Keratinocyte (primary cell): ENCODE results near the gene TCFL5. TPM values are rescaled to one million over a fixed set of nuclear protein-coding genes. Genes with fewer than 3 reads are reported as not detected.

Source experiments
- DNase-seq: peaks from one replicate; pipeline ENCODE4 v3.0.0-alpha.2; 2011; ENCODE audit warnings: low read depth, missing footprints, low spot score
- FAIRE-seq: peaks from 2 replicates; lab custom pipeline; 2011; peaks lifted over from hg19 to GRCh38; lab: Jason Lieb, UNC
- H2AFZ ChIP-seq: 2 replicates; pipeline ENCODE4 v1.6.0; 2012; ENCODE audit warnings: low read length, control low read depth, inconsistent platforms; ENCODE audit not compliant: control insufficient read depth
- H3K27ac ChIP-seq: 2 replicates; pipeline ENCODE4 v1.5.1; 2011; ENCODE audit warnings: low read length; ENCODE audit not compliant: control insufficient read depth, insufficient read depth
- H3K27me3 ChIP-seq: 3 replicates; pipeline ENCODE4 v1.6.0; 2011; ENCODE audit warnings: low read length; ENCODE audit not compliant: control insufficient read depth, insufficient read depth; ENCODE audit errors: extremely low read depth
- H3K36me3 ChIP-seq, 2 experiments: 2 replicates in 1 of 2; 3 replicates in 1 of 2; pipeline ENCODE4 v1.5.1; 2011; ENCODE audit warnings: low read length in 2 of 2, mild to moderate bottlenecking in 1 of 2; ENCODE audit not compliant: control insufficient read depth in 2 of 2, insufficient read depth in 2 of 2; ENCODE audit errors: extremely low read depth in 1 of 2
- H3K4me1 ChIP-seq: 3 replicates; pipeline ENCODE4 v1.5.1; 2011; ENCODE audit warnings: low read length; ENCODE audit not compliant: control insufficient read depth, insufficient read depth; ENCODE audit errors: extremely low read depth
- H3K4me2 ChIP-seq: 3 replicates; pipeline ENCODE4 v1.6.0; 2011; ENCODE audit warnings: low read depth, low read length; ENCODE audit not compliant: control insufficient read depth, insufficient read depth; ENCODE audit errors: extremely low read depth
- H3K4me3 ChIP-seq, 3 experiments: fragments of 200-600 bp in 1 of 3; sonication (generic) in 1 of 3; 2 replicates in 2 of 3; 3 replicates in 1 of 3; pipeline ENCODE4 v1.5.1; 2011 to 2016; ENCODE audit warnings: low read length in 3 of 3, mild to moderate bottlenecking in 3 of 3, control low read depth in 2 of 3, inconsistent platforms in 1 of 3, low read depth in 1 of 3, mixed read lengths in 1 of 3, mixed run types in 1 of 3, moderate library complexity in 1 of 3; ENCODE audit not compliant: control insufficient read depth in 2 of 3, insufficient read depth in 2 of 3; ENCODE audit errors: extremely low read depth in 1 of 3
- H3K79me2 ChIP-seq: 2 replicates; pipeline ENCODE4 v1.6.0; 2012; ENCODE audit warnings: low read length; ENCODE audit not compliant: control insufficient read depth, insufficient read depth
- H3K9ac ChIP-seq: 3 replicates; pipeline ENCODE4 v1.6.0; 2011; ENCODE audit warnings: low read length; ENCODE audit not compliant: control insufficient read depth, insufficient read depth; ENCODE audit errors: extremely low read depth
- H3K9me1 ChIP-seq: 3 replicates; pipeline ENCODE4 v1.6.0; 2011; ENCODE audit warnings: low read length; ENCODE audit not compliant: control insufficient read depth, insufficient read depth; ENCODE audit errors: extremely low read depth
- H3K9me3 ChIP-seq: 2 replicates; pipeline ENCODE4 v1.5.1; 2012; ENCODE audit warnings: low read depth, low read length; ENCODE audit not compliant: control insufficient read depth
- H4K20me1 ChIP-seq: 3 replicates; pipeline ENCODE4 v1.6.0; 2011; ENCODE audit warnings: low read length; ENCODE audit not compliant: control insufficient read depth, insufficient read depth; ENCODE audit errors: extremely low read depth
- CTCF ChIP-seq, 3 experiments: IDR thresholded peaks in 1 of 3; conservative IDR thresholded peaks in 1 of 3; optimal IDR thresholded peaks in 1 of 3; 2 replicates in 2 of 3; 3 replicates in 1 of 3; pipeline versions ENCODE3 to v1.5.1; 2011; ENCODE audit warnings: low read length in 3 of 3, mild to moderate bottlenecking in 3 of 3, moderate library complexity in 2 of 3, control low read depth in 1 of 3, inconsistent platforms in 1 of 3; ENCODE audit not compliant: insufficient read depth in 2 of 3; ENCODE audit errors: extremely low read depth in 1 of 3
- EZH2 ChIP-seq: IDR thresholded peaks from one replicate; pipeline ENCODE4 v1.6.1; 2012; ENCODE audit warnings: inconsistent platforms, mild to moderate bottlenecking, low read length, moderate library complexity
- dilution Hi-C: fragments of 300-500 bp; cut with MboI; formaldehyde crosslinking; loops from one replicate; pipeline ENCODE4 v1.7.0; 2020; ENCODE audit warnings: low sequenced_read_pairs; ENCODE audit not compliant: extremely low pct_ligation_motif_present
- polyA plus RNA-seq, 5 experiments: library from polyadenylated mRNA; depleted of rRNA in 3 of 5; stranded (reverse) in 3 of 5; stranded (forward) in 1 of 5; unstranded in 1 of 5; fragments of >200 nt; gene quantifications; 1 replicate in 1 of 5; 2 replicates in 3 of 5; 3 replicates in 1 of 5; pipeline versions ENCODE4 v1.2.1 to v1.2.3, GENCODE V29; 2011 to 2012; ENCODE audit warnings: missing spikeins in 2 of 5, low read depth in 1 of 5, low replicate concordance in 1 of 5

Gene TCFL5
- polyA plus RNA-seq, 1 donor (not counting 4 experiments of a cell fraction or from before 2014, with no cell fraction given): 14.6 TPM

GRCh38 chr20:62902926-62903615 is 41.4 kb upstream of the TCFL5 start:
- H3K4me1 ChIP-seq: peaks cover 33% of the 10 kb centered on the region
- H2AFZ ChIP-seq: no peak overlapping the region
- no peaks in the 10 kb centered on the region for H3K9me3 ChIP-seq
- H3K79me2 ChIP-seq: peaks cover 12% of the 10 kb centered on the region
- no peak overlapping the region for H3K27ac ChIP-seq
- FAIRE-seq: no peak
- no peak for DNase-seq
- no peak overlapping the region for H3K9ac ChIP-seq
- no peak overlapping the region for H3K4me3 ChIP-seq
- H3K4me2 ChIP-seq: no peak overlapping the region
- peaks cover 38 to 47% of the 10 kb centered on the region in 2 experiments for H3K36me3 ChIP-seq
- H3K9me1 ChIP-seq: no peaks in the 10 kb centered on the region
- no peaks in the 10 kb centered on the region for H3K27me3 ChIP-seq
- H4K20me1 ChIP-seq: peaks cover 11% of the 10 kb centered on the region
- no peak for TF ChIP-seq CTCF (optimal IDR thresholded peaks at IDR 0.05 in 1 of 3, IDR thresholded peaks at IDR 0.05 in 1 of 3, conservative IDR thresholded peaks at IDR 0.05 in 1 of 3; ENCODE audit: extremely low read depth in 1 of 3, insufficient read depth in 2 of 3, low read length in 3 of 3)
- TF ChIP-seq EZH2: no peak
- dilution Hi-C loops: no loop called here

- no peak overlapping the region for H3K4me2 ChIP-seq
- H2AFZ ChIP-seq: no peak overlapping the region
- no peak for DNase-seq
- no peaks in the 10 kb centered on the region for H3K27me3 ChIP-seq
- dilution Hi-C loops: no loop called here
- H4K20me1 ChIP-seq: peaks cover 11% of the 10 kb centered on the region
- peaks cover 43% of the 10 kb centered on the region for H3K4me1 ChIP-seq
- no peaks in the 10 kb centered on the region for H3K9me1 ChIP-seq
- no peak for FAIRE-seq
- no peak overlapping the region for H3K9ac ChIP-seq
- no peak overlapping the region for H3K4me3 ChIP-seq
- no peaks in the 10 kb centered on the region for H3K9me3 ChIP-seq
- peaks cover 31 to 43% of the 10 kb centered on the region in 2 experiments for H3K36me3 ChIP-seq
- TF ChIP-seq CTCF (optimal IDR thresholded peaks at IDR 0.05 in 1 of 3, IDR thresholded peaks at IDR 0.05 in 1 of 3, conservative IDR thresholded peaks at IDR 0.05 in 1 of 3; ENCODE audit: extremely low read depth in 1 of 3, insufficient read depth in 2 of 3, low read length in 3 of 3): no peak
- TF ChIP-seq EZH2: no peak
- H3K79me2 ChIP-seq: peaks cover 7% of the 10 kb centered on the region
- no peak overlapping the region for H3K27ac ChIP-seq
Measured at GRCh38 chr20:62901891-62902290, 40.3 kb upstream of the TCFL5 start.
